ENCODE results near the gene RNF223. TPM values are rescaled to one million over a fixed set of nuclear protein-coding genes. Genes with fewer than 3 reads are reported as not detected.

Gene RNF223
- total and polyA plus RNA-seq, 2 of the 8 experiments (the other 6 are each of a cell fraction or from before 2014, with no cell fraction given), result not detected

GRCh38 chr1:1119272-1119890 is 45.3 kb upstream of the RNF223 start:
- Histone ChIP-seq H3K79me1 (ENCODE audit: low read depth, low read length) (peaks cover under 1% of the 10 kb centered on the region; the same call in 1 of the 2 replicates), H4K8ac (ENCODE audit: extremely low read depth, insufficient read depth, low read length) (no peak overlapping the region), H3K9ac (replicated peaks in 1 of 4; ENCODE audit: extremely low read depth in 1 of 4, low read depth in 3 of 4, low read length in 3 of 4) (no peak overlapping the region), H3K79me2 (ENCODE audit: control insufficient read depth in 1 of 2, insufficient read depth in 2 of 2, low read length in 2 of 2) (peaks cover 0 to 5% of the 10 kb centered on the region in 2 experiments; a peak in 1 of 4 replicates), H3K14ac (ENCODE audit: insufficient read length) (no peak overlapping the region), H2AK5ac (ENCODE audit: low read depth, low read length) (no peak overlapping the region), H4K5ac (ENCODE audit: insufficient read length, low read depth, low read length) (no peak overlapping the region), H3K36me3 (ENCODE audit: control insufficient read depth in 2 of 4, insufficient read depth in 4 of 4, low read length in 3 of 4) (no peaks in the 10 kb centered on the region), H3K4me3 (ENCODE audit: extremely low read depth in 1 of 4, insufficient read depth in 2 of 4, low read depth in 3 of 4, low read length in 4 of 4) (no peak overlapping the region), H2BK15ac (ENCODE audit: low read length) (no peak overlapping the region), H3K9me3 (ENCODE audit: insufficient read depth in 2 of 2, low read depth in 1 of 2, low read length in 1 of 2) (peaks cover 0 to 7% of the 10 kb centered on the region in 2 experiments; a peak in 1 of 4 replicates), H2BK5ac (ENCODE audit: low read depth, low read length) (no peak overlapping the region), H3K27ac (ENCODE audit: low read depth, low read length) (no peak overlapping the region), H2BK12ac (ENCODE audit: low read depth, low read length) (no peak overlapping the region), H3K4me2 (ENCODE audit: insufficient read depth in 1 of 2, low read depth in 2 of 2, low read length in 2 of 2) (no peak overlapping the region), H3K27me3 (replicated peaks in 1 of 4; ENCODE audit: control insufficient read depth in 3 of 4, extremely low read depth in 1 of 4, insufficient read depth in 3 of 4, low read length in 3 of 4) (peaks cover 2 to 19% (median 15%) of the 10 kb centered on the region in 4 experiments; a peak in 6 of 7 replicates), H2AFZ (ENCODE audit: low read length) (no peak overlapping the region), H2BK20ac (ENCODE audit: low read length) (no peak overlapping the region), H3K23ac (ENCODE audit: insufficient read length) (no peak overlapping the region), H3K4me1 (replicated peaks in 1 of 4; ENCODE audit: control insufficient read depth in 3 of 4, insufficient read depth in 4 of 4, low read length in 3 of 4) (peaks cover 0 to 6% (median 4%) of the 10 kb centered on the region in 4 experiments; a peak in 5 of 7 replicates), H3K23me2 (ENCODE audit: low read depth, low read length) (peaks cover 7% of the 10 kb centered on the region; the same call in 1 of the 2 replicates), H3K56ac (replicated peaks; ENCODE audit: insufficient read length, low read depth, low read length) (no peak overlapping the region), H3K4ac (replicated peaks; ENCODE audit: insufficient read length, low read depth, low read length) (no peak overlapping the region), H3K18ac (ENCODE audit: extremely low read depth, low read length) (no peak overlapping the region), H4K20me1 (replicated peaks in 1 of 2; ENCODE audit: control insufficient read depth in 1 of 2, insufficient read depth in 2 of 2, low read length in 2 of 2) (peaks cover 0 to 3% of the 10 kb centered on the region in 2 experiments), H4K91ac (replicated peaks; ENCODE audit: insufficient read length, low read length) (no peak overlapping the region), H2BK120ac (replicated peaks; ENCODE audit: low read depth, low read length) (no peak overlapping the region)
- CTCF ChIA-PET (ENCODE audit: partially characterized antibody), result interaction anchor here (0.7 to 3.6 kb wide), 7 partner anchors 11 to 1296 kb away, joined by 3 to 39 read pairs (median 4); no protein-coding TSS in a partner anchor
- DNase-seq (ENCODE audit: low read depth in 1 of 2, low spot score in 2 of 2) (no peak), FAIRE-seq (no peak)
- POLR2A ChIA-PET (ENCODE audit: partially characterized antibody), result no interaction called here
- 90% methylated on average over 20 of the region's 20 CpGs; no CpG with 5 or more reads in 1 of the 2 experiments for WGBS, 2 experiments (ENCODE audit: extremely low coverage in 1 of 2, insufficient coverage in 1 of 2, insufficient read length in 1 of 2, insufficient replicate concordance in 2 of 2, low coverage in 1 of 2, low lambda C conversion rate in 2 of 2, missing lambda C conversion rate in 1 of 2)
- TF ChIP-seq SRF (IDR thresholded peaks at IDR 0.05; ENCODE audit: low read depth, low read length), result no peak
- no peak for TF ChIP-seq ATF3 (IDR thresholded peaks at IDR 0.05; ENCODE audit: insufficient read depth, low read depth, low read length)
- TF ChIP-seq CBX8 (IDR thresholded peaks at IDR 0.05; ENCODE audit: borderline replicate concordance, low read depth, low read length), result no peak
- TF ChIP-seq SP2 (IDR thresholded peaks at IDR 0.05; ENCODE audit: low read length), result no peak
- no peak for TF ChIP-seq SAP30 (IDR thresholded peaks at IDR 0.05; ENCODE audit: insufficient read depth, insufficient replicate concordance, low read length)
- no peak for TF ChIP-seq CEBPB (IDR thresholded peaks at IDR 0.05; ENCODE audit: low read depth, low read length)
- TF ChIP-seq SP4 (IDR thresholded peaks at IDR 0.05; ENCODE audit: low read length), result no peak
- no peak for TF ChIP-seq PHF8 (conservative IDR thresholded peaks at IDR 0.05; ENCODE audit: low read depth, low read length)
- TF ChIP-seq CHD1 (IDR thresholded peaks at IDR 0.05; ENCODE audit: low read depth, low read length), result no peak
- no peak for TF ChIP-seq RNF2 (IDR thresholded peaks at IDR 0.05; ENCODE audit: borderline replicate concordance, low read depth, low read length, missing control alignments, poor library complexity, severe bottlenecking)
- TF ChIP-seq E2F6 (IDR thresholded peaks at IDR 0.05), result no peak

Data from H1 (cell line).